Subcutaneous preadipocyte (primary cell): ENCODE measurements around the gene HRC. TPM values are rescaled to one million over a fixed set of nuclear protein-coding genes. Genes with fewer than 3 reads are reported as not detected.

Experiments
- total RNA-seq: library from RNA; depleted of rRNA; stranded (reverse); fragments of >200 nt; gene quantifications from 2 replicates; pipeline ENCODE4 v1.2.3, GENCODE V29; 2012

Gene HRC, protein sequence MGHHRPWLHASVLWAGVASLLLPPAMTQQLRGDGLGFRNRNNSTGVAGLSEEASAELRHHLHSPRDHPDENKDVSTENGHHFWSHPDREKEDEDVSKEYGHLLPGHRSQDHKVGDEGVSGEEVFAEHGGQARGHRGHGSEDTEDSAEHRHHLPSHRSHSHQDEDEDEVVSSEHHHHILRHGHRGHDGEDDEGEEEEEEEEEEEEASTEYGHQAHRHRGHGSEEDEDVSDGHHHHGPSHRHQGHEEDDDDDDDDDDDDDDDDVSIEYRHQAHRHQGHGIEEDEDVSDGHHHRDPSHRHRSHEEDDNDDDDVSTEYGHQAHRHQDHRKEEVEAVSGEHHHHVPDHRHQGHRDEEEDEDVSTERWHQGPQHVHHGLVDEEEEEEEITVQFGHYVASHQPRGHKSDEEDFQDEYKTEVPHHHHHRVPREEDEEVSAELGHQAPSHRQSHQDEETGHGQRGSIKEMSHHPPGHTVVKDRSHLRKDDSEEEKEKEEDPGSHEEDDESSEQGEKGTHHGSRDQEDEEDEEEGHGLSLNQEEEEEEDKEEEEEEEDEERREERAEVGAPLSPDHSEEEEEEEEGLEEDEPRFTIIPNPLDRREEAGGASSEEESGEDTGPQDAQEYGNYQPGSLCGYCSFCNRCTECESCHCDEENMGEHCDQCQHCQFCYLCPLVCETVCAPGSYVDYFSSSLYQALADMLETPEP
- not detected in 2 replicates for total RNA-seq

DNA sequence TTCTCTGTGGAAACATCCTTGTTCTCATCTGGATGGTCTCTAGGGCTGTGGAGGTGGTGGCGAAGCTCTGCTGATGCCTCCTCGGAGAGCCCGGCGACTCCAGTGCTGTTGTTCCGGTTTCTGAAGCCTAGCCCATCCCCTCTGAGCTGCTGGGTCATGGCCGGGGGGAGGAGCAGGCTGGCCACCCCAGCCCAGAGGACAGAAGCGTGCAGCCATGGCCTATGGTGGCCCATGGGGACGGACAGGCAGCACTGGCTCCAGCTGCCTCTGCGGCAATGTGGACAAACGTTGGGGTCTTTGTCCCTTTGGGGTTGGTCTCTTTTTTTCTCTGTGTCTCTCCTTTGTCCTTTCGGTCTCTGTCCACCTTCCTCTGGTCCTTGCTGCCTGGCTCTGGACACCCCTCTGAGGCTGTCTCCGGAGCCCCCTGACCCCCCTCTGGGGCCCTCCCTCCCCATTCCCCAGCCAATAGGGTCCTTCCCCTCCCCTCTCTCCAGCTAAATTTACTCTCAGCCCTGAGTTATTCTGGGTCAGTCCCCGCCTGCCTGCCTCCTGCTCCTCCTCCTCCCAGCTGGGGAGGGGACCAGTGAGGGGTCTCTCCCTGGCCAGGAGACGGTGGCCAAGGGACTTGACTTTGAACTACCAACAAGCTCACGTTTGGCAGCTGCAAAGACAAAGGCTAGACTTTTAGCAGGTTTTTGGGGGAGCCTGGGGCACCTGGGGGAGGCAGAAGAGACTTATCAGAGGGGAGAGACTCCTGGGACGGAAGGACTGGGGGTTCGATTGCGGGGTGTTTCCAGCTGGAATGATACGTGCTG, at the start of gene HRC:
HRC (minus strand) TSS at position 392 of the 815 bp plus-strand sequence; CDS start at position 233, 159 bp downstream.

DNA sequence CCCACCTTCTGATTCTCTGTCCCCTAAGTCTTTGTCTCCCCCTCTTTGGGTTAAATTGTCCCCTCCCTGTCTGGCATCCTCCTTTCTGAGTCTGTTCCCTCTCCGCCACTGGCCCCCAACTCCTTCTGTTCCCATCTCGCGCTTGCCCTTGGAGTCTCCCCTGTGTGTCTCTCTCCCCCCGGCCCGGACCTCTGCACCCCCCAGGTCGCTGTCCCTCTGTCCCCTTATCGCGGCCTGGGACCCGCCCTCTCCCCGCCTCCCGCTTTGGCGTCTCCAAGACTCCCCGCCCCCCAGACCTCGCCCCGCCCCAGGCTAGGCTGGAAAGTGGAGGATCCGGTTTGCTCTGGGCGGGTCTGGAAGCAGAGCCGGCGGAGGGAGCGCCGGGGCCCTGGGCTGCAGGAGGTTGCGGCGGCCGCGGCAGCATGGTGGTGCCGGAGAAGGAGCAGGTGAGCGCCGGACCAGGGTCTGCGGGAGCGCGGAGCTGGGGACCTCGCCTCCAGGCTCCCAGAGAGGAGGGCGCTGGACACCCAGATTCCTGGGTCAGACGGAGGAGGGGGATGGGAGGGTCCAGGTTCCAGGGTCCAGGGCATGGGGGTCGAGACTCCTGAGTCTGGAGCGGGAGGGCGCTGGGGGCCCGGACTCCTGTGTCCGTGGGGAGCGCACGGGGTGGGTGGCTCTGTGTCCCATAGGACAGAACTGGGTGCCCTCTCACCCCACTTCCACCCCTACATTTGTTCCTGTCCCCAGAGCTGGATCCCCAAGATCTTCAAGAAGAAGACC, 2.4 kb upstream of the HRC start, which contains the start of gene TRPM4:
TRPM4 (plus strand) TSS at position 348 of the 780 bp plus-strand sequence; CDS start at position 423, 75 bp downstream.

DNA sequence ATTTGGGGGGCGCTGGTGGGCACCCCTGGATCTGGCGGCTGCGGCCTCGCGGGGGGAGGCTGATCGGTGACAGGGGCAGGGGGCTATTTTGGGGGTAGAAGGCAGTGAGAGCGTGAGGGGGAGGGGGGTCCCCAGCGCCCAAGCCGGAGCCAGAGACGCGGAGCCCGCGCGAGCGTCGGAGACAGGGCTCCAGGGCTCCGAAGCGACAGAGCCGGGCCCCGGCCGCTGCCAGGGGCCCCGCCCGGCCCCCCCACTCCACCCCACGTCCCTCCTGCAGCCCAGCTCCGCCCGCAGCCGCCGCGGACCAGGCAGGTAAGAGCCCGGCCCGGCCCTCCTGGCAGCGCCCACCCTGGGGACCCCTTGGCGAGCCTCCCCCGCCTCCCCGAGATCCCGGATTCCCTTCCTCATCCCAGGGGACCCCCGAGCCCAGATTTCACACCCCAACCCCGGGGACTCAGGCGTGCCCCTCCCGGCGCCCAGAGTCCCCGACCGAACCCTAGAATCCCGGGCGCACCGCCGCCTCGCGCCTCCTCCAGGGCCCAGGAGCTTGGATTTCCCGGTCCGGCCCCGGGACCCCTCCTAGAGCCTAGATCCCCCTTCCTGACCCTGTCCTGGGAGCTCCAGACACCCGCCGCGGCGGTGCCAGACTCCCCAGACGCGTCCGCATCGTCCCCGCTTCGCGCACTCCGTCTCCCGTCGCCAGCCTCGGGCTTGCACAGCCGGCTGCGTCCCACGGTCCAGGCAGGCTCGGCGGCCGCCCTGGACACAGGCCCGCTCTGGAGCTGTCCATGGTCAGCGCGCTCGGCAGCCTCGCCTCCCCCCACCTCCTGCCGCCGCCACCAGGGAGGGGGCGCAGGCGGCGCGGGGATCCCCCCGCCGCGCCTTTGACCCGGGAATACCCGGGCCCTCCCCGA, 35.5 kb downstream of the HRC start, which contains the start of gene PPFIA3:
PPFIA3 (plus strand) TSS at position 134 of the 914 bp plus-strand sequence. CDS start 8,330 bp downstream, outside the sequence.

DNA sequence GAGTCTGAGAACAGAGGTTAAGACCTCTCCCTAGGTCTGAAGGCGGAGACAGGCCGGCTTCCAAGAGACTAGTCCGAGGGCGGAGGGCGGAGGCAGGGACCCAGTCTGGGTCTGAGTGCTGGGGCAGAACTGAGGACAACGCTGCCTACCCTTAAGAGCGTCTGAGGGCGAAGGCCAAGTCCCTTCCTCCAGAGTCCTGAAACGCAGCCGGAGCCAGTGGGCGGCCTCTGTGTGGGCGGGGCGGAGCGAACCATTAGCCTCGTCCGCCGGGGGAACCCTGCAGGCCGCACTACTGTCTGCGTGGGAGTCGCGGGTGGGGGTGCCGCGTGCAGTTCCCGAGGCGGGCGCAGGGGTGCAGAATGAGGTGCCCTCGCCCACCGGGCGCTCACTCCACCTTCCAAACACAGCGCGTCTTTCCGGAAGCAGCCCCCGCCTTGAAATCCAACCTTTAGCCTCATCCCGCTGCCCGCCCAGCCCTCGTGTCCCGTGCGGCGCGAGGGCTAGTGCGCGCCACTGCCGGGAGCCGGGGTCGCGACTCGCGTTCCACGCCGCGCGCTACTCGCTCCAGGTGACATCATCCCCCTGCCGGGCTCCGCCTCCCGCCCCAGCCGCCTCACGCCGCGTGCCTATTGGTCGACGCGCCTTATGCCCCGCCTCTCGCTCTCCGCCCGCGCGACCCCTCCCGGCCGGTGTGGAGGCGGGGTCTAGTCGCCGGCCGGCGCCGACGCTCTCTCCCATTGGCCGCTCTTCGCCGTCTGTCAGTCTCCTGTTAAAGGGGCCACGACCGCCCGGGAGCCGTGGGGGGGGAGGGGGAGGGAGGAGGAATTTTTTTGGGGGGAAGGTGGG, 36.4 kb downstream of the HRC start, which contains the start of gene C19orf73:
C19orf73 (minus strand) TSS at position 579 of the 846 bp plus-strand sequence; CDS start at position 458, 121 bp downstream.

DNA sequence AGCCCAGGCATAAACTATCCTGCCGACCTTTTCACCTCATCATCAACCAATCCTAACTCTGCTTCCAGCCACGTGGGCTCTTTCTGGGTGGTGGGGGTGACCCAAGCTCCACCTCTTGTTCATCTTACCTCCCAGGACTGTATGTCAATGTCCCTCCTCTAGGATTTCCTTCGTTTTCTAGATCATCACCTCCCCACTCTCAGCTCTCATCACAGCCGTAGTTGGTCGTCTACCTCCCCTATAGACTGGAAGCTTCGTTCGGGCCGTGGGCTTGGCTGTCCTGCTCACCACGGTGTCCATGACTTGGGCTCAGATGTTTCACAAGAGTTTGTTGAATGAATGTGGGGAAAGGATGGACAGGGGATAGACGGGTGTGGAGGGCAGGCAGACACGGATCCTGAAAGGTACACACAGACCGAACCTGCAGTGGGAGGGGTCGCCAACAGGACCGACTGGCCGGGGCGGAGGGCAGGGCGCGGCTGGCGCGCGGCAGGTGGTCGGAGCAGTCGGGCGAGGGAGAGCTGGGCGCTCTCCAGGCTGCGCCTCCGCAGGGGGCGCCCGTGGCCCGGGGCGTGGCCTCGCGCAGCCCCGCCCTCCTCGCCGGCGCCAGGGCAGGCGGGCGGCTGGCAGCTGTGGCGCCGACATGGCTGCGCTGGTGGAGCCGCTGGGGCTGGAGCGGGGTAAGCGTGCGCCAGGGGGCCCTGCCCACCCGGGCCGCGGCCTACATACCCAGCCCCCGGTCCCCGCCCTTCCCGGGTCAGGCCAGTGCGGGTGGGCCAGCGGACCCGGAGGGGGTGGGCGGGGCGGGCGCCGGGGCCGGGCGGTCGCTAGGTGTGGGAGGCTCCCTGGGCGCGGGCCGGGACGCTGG, 41.2 kb downstream of the HRC start, which contains the start of gene LIN7B:
LIN7B (plus strand) TSS at position 609 of the 868 bp plus-strand sequence; CDS start at position 644, 35 bp downstream.

Other genes with a start within 250 kb of the HRC start
- not detected in 2 replicates for gene DHDH, start 221.7 kb downstream of the HRC start, total RNA-seq
- gene BAX, start 200.5 kb downstream of the HRC start, total RNA-seq = 47.0 and 70.8 TPM in 2 replicates
- 2,886 and 3,269 TPM in 2 replicates for gene FTL, start 190.1 kb downstream of the HRC start, total RNA-seq
- gene GYS1, start 162.1 kb downstream of the HRC start, total RNA-seq = 55.1 and 57.0 TPM in 2 replicates
- 301 and 328 TPM in 2 replicates for gene RUVBL2, start 161.5 kb downstream of the HRC start, total RNA-seq
- not detected in 2 replicates for gene LHB, start 138.3 kb downstream of the HRC start, total RNA-seq
- gene CGB3, start 131.1 kb downstream of the HRC start, total RNA-seq = not detected in 2 replicates
- not detected in 2 replicates for gene CGB2, start 123.5 kb downstream of the HRC start, total RNA-seq
- gene CGB1, start 118.5 kb downstream of the HRC start, total RNA-seq = not detected in 2 replicates
- not detected in 2 replicates for gene CGB5, start 111.5 kb downstream of the HRC start, total RNA-seq
- gene CGB8, start 106.3 kb downstream of the HRC start, total RNA-seq = not detected in 2 replicates
- gene CGB7, start 97.6 kb downstream of the HRC start, total RNA-seq = 0.20 TPM in 1 of 2 replicates, not detected in the other
- gene NTF4, start 90.6 kb downstream of the HRC start, total RNA-seq = not detected in 2 replicates
- gene KCNA7, start 82.7 kb downstream of the HRC start, total RNA-seq = not detected in 2 replicates
- gene SNRNP70, start 69.9 kb downstream of the HRC start, total RNA-seq = 140 and 162 TPM in 2 replicates
- gene LIN7B, start 41.0 kb downstream of the HRC start, total RNA-seq = 1.8 and 2.7 TPM in 2 replicates
- gene C19orf73, start 36.3 kb downstream of the HRC start, total RNA-seq = 0.37 and 0.78 TPM in 2 replicates
- gene PPFIA3, start 35.9 kb downstream of the HRC start, total RNA-seq = 0.78 and 1.8 TPM in 2 replicates
- gene TRPM4, start 2.4 kb upstream of the HRC start, total RNA-seq = 14.1 and 14.3 TPM in 2 replicates
- gene SLC6A16, start 169.8 kb upstream of the HRC start, total RNA-seq = under 0.01 TPM in 1 of 2 replicates, not detected in the other
- not detected in 2 replicates for gene CD37, start 180.0 kb upstream of the HRC start, total RNA-seq
- 5.9 and 16.0 TPM in 2 replicates for gene TEAD2, start 207.0 kb upstream of the HRC start, total RNA-seq
- not detected in 2 replicates for gene DKKL1, start 208.5 kb upstream of the HRC start, total RNA-seq
- gene KASH5, start 232.9 kb upstream of the HRC start, total RNA-seq = not detected in 2 replicates